Progenitor cell of endocrine pancreas (in vitro differentiated cells): ENCODE results near the gene EBF4. TPM values are rescaled to one million over a fixed set of nuclear protein-coding genes. Genes with fewer than 3 reads are reported as not detected.

ENCODE experiments used
- DNase-seq: peaks from one replicate; pipeline ENCODE4 v3.0.0; 2021; ENCODE audit warnings: low spot score; ENCODE audit not compliant: unreplicated experiment
- H3K27ac Mint-ChIP-seq: 2 replicates; pipeline ENCODE4 v1.8.0; 2021; ENCODE audit warnings: mild to moderate bottlenecking, moderate library complexity, mixed read lengths
- H3K27me3 Mint-ChIP-seq: 2 replicates; pipeline ENCODE4 v1.8.0; 2021; ENCODE audit warnings: mixed read lengths
- H3K36me3 Mint-ChIP-seq: 2 replicates; pipeline ENCODE4 v1.8.0; 2022; ENCODE audit warnings: mixed read lengths; ENCODE audit not compliant: insufficient read depth
- H3K4me1 Mint-ChIP-seq: 2 replicates; pipeline ENCODE4 v1.8.0; 2021; ENCODE audit warnings: low read depth, mixed read lengths
- H3K4me3 Mint-ChIP-seq: 2 replicates; pipeline ENCODE4 v1.8.0; 2021; ENCODE audit warnings: low read depth, mild to moderate bottlenecking, moderate library complexity, mixed read lengths
- H3K9me3 Mint-ChIP-seq: 2 replicates; pipeline ENCODE4 v1.8.0; 2021; ENCODE audit warnings: low read depth, mixed read lengths
- total RNA-seq: library from RNA; stranded (reverse); gene quantifications from 2 replicates; pipeline ENCODE4 v1.2.1, GENCODE V29; 2021
- TF ChIP-seq, protein P1 (sequence below): fragments of 200-600 bp; sonication (generic); IDR thresholded peaks from one replicate; pipeline ENCODE4 v1.5.0; 2021; ENCODE audit warnings: antibody characterized with exemption, mild to moderate bottlenecking; ENCODE audit not compliant: unreplicated experiment

EBF4 gene
- total RNA-seq, 1 donor from 2014 or later, result 63.8 TPM

GRCh38 chr20:2709205-2709981 lies 16.8 kb downstream of the EBF4 start:
- H3K36me3 Mint-ChIP-seq, result peaks cover 1% of the 10 kb centered on the region
- TF ChIP-seq, protein P1, sequence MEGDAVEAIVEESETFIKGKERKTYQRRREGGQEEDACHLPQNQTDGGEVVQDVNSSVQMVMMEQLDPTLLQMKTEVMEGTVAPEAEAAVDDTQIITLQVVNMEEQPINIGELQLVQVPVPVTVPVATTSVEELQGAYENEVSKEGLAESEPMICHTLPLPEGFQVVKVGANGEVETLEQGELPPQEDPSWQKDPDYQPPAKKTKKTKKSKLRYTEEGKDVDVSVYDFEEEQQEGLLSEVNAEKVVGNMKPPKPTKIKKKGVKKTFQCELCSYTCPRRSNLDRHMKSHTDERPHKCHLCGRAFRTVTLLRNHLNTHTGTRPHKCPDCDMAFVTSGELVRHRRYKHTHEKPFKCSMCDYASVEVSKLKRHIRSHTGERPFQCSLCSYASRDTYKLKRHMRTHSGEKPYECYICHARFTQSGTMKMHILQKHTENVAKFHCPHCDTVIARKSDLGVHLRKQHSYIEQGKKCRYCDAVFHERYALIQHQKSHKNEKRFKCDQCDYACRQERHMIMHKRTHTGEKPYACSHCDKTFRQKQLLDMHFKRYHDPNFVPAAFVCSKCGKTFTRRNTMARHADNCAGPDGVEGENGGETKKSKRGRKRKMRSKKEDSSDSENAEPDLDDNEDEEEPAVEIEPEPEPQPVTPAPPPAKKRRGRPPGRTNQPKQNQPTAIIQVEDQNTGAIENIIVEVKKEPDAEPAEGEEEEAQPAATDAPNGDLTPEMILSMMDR, result no peak
- H3K4me3 Mint-ChIP-seq, result no peak overlapping the region
- peaks cover 3% of the 10 kb centered on the region for H3K27me3 Mint-ChIP-seq
- no peaks in the 10 kb centered on the region for H3K9me3 Mint-ChIP-seq
- peaks cover 8% of the 10 kb centered on the region for H3K4me1 Mint-ChIP-seq
- no peak overlapping the region for H3K27ac Mint-ChIP-seq
- no peak for DNase-seq

DNA sequence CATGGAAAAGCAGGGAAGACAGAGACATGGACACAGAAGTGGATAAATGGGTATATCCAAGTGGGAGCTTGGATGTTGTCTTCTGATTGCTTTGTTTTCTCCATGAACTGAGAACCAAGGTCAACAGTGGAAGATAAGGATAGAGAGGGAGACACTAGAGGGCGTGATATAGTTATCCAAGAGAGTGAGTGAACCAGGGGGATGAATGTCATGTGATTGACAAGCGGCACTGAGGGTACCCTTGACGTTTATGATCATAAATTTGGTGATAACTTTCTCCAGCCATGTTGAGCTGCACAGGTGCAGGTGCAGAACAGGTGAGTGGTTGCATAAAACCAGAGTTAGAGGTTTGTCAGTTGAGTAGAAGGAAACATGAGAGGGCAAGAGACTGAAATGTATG lies 20.7 kb downstream of the EBF4 start:
- H3K27ac Mint-ChIP-seq, result no peak overlapping the region
- peaks cover 2% of the 10 kb centered on the region for H3K4me1 Mint-ChIP-seq
- no peak for DNase-seq
- TF ChIP-seq, protein P1, result no peak
- H3K4me3 Mint-ChIP-seq, result no peak overlapping the region
- peaks cover 4% of the 10 kb centered on the region for H3K9me3 Mint-ChIP-seq
- H3K36me3 Mint-ChIP-seq, result peaks cover 1% of the 10 kb centered on the region
- H3K27me3 Mint-ChIP-seq, result no peaks in the 10 kb centered on the region

DNA sequence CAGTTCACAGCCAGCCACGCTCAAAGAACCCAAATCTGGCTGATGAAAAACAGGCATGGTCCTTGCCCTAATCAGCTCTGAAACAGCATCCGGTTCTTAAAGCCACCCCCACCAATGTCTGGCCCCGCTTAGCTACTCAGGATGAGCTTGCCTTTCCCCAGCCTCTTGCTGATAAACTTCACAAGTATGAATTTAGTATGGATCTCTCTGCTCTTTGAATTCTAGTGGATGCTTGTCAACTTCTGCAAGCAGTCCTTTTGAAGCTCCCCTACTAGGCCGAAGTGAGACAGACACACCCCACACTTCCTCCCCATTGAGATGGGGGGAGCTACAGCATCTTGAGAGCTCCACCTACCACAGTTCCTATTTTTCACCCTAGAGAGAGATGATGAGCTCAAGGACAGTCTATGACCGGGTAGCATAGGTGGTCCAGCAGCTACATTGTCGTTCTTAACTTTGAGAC lies 36.7 kb downstream of the EBF4 start:
- Mint-ChIP-seq H3K4me1 (no peaks in the 10 kb centered on the region), H3K27ac (no peak overlapping the region), H3K36me3 (peaks cover 18% of the 10 kb centered on the region), H3K9me3 (peaks cover 15% of the 10 kb centered on the region), H3K27me3 (peaks cover 3% of the 10 kb centered on the region), H3K4me3 (no peak overlapping the region)
- TF ChIP-seq, protein P1, result no peak
- DNase-seq, result no peak

GRCh38 chr20:2729791-2730190 lies 37.2 kb downstream of the EBF4 start:
- Mint-ChIP-seq H3K4me3 (no peak overlapping the region), H3K27me3 (peaks cover 3% of the 10 kb centered on the region), H3K27ac (no peak overlapping the region), H3K36me3 (peaks cover 23% of the 10 kb centered on the region), H3K9me3 (peaks cover 20% of the 10 kb centered on the region), H3K4me1 (no peaks in the 10 kb centered on the region)
- TF ChIP-seq, protein P1, result no peak
- DNase-seq, result no peak

- no peak for DNase-seq
- TF ChIP-seq, protein P1, result no peak
- Mint-ChIP-seq H3K36me3 (peaks cover 22% of the 10 kb centered on the region), H3K27ac (no peak overlapping the region), H3K27me3 (peaks cover 6% of the 10 kb centered on the region), H3K9me3 (peaks cover 17% of the 10 kb centered on the region), H3K4me3 (no peak overlapping the region), H3K4me1 (no peaks in the 10 kb centered on the region)
These were observed 42.3 kb downstream of the EBF4 start for GRCh38 chr20:2734899-2735298.
